GM19099 (cell line): ENCODE measurements around the gene RYR1.
A peak's percentile ranks its signal among the peaks of the same experiment; 100 is the strongest.

Source experiments
- POLR2A ChIP-seq: IDR thresholded peaks from 3 replicates; pipeline ENCODE4 v1.6.1; 2011; ENCODE audit warnings: low read depth; ENCODE audit not compliant: insufficient read length; ENCODE audit errors: extremely low read depth

The RYR1 gene

GRCh38 chr19:38597075-38597474, 163.6 kb downstream of the RYR1 start:
- no peak for TF ChIP-seq POLR2A

- TF ChIP-seq POLR2A: no peak
These were observed 166.2 kb downstream of the RYR1 start for GRCh38 chr19:38599722-38600121.

GRCh38 chr19:38606131-38606530, 172.6 kb downstream of the RYR1 start:
- TF ChIP-seq POLR2A: no peak

DNA sequence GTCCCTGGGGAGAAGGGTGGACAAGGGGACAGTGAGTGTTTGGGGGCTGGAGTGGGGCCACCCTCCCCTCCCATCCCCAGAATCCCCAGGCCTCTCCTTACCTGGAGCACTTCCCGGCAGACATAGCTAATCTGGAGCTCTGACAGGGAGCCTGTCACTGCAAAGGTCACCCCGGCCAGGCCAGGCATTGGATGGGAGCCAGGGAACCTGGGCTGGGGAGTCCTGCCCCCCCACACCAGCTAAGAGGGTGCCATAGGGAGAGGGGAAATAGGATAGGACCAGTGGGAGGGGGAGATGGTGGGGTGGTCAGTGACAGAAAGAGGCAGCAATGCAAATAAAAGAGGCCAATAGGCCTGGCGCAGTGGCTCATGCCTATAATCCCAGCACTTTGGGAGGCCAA, 180.8 kb downstream of the RYR1 start:
- no peak for TF ChIP-seq POLR2A

- TF ChIP-seq POLR2A: no peak
These were observed 181.6 kb downstream of the RYR1 start for GRCh38 chr19:38615007-38615581.

DNA sequence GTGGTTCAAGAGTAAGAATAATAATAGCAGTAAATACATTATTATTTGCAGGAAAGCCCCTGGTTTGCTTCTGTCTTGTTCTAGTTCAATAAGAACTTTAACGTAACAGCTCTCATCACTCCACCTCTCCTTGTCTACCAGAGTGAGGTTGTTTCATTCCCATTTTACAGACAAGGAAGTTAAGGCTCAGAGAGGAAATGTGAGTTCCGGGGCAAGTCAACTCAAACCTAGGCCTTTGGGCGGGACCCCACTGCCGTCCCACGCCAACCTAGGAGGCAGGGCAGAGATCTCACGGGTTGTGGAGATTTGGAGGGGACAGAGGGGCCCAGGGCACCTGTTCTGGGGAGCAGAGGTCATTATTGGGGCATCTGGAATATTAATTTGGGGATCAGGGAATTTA, 182.8 kb downstream of the RYR1 start:
- no peak for TF ChIP-seq POLR2A

DNA sequence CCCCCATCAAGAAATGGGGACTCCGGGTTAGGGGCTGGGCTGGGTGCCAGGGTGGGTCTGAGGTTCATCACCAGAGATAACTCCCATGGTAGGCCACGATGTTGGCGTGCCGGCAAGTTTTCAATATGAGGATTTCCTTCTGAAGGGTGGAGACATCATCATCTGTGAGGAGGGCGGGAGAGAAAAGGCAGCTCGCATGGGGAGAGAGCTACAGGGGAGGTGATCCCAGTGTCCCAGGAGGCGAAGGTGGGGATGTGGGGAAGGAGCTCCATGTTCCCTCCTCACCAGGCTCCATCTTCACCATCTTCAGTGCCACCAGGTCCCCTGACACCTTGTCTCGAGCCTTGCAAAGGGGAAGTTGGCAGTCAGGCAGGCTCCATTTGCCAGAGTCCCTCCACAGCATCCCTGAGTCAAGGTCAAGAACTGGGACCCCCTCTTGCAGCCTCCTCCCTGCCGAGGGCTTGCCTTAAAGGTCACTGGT, 183.8 kb downstream of the RYR1 start:
- no peak for TF ChIP-seq POLR2A

- TF ChIP-seq POLR2A: peak; percentile 72
These were observed 184.5 kb downstream of the RYR1 start, which contains the start of gene MAP4K1 for GRCh38 chr19:38617764-38618589. MAP4K1 (minus strand) TSS chr19:38617953; CDS start chr19:38617895, 58 bp downstream.

DNA sequence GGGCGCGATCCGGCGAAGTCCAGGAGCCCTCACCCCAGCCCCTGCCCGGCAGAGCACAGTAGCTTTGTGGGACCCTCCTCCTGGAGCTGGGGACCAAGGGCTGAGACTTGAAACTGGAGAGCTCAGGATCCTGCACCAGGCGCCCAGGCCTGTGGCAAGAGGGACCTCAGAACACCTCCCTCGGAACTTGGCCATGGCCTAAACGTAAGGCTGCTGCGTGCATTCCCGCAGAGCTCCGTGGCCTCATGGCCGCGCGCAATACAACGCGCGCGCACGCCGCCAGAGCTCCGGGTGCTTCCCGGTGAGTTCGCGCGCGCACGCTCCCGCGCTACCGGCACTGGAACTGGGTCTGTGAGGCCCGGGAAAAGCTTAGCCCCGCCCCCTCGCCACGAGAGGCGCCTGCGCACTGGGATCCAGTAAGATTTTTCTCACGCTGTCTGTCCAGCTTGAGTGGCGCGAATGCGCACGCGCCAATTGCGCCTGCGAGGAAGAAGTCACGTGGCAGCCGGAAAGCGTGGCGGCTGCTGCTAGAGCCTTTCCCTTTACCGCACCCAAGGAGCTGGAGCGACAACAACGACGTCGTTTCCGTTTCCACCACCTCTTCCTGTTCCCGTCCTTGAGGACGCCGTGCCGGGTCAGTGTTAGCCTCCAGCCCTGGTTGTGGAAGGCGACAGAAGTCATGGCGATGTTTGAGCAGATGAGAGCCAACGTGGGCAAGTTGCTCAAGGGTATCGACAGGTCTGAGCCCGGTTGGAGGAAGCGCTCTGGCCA, 185.3 kb downstream of the RYR1 start, which contains the start of gene EIF3K:
Gene EIF3K, plus strand, starts transcription at position 599 of the 771 bp plus-strand sequence. Its CDS starts 81 bp downstream, at position 680.
- peak; percentile 93 for TF ChIP-seq POLR2A

DNA sequence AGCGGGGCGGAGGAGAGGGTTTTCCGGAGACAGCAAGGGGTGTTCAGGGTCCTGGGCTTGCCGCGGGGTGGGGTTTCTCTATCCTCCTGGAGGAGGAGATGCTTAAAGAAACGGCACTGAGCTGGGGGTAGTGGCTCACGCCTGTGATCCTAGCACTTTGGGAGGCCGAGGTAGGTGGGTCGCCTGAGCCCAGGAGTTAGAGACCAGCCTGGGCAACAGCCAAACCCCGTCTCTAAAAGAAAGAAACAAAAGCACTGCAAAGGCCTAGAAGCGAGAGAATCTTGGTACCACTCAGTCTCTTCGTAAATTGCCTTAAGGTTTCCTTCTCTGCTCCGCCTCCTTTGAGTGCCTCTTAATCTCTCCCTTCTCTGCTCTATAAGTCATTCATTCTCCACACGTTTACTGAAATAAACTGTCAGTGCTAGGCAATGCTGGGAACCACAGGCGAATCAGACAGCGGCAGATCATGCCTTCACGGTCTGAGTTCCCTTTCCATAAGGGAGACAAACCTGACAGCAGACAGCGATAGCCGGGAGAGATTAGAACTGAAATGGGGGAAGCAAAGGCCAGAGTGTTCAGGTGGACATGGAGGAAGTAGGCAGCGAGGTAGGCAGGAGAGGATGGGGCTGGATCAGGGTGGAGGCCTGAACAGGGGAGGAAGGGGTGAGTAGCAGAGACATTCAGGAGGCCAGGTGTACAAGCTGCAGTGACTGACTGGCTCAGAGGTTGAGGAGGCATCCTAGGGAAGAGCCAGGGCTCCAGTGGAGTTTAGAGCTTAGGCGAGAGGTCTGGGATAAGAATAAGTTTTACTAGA, 186.1 kb downstream of the RYR1 start:
- TF ChIP-seq POLR2A: no peak

GRCh38 chr19:38624822-38625221, 191.3 kb downstream of the RYR1 start:
- TF ChIP-seq POLR2A: no peak

DNA sequence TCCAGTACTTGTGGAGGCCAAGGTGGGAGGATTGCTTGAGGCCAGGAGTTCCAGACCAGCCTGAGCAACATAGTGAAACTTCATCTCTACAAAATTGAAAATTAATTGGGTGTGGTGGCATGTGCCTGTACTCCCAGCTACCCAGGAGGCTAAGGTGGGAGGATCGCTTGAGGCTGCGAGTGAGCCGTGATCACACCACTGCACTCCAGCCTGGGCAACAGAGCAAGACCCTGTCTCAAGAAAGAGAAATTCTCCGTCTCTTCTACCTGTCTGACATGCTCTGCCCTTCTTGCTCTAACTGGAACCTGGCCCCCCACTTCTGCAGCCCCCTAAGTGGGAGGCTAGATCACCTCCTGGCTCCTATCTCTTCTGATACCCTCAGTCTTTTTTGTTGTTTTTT, 192.9 kb downstream of the RYR1 start:
- TF ChIP-seq POLR2A: no peak

DNA sequence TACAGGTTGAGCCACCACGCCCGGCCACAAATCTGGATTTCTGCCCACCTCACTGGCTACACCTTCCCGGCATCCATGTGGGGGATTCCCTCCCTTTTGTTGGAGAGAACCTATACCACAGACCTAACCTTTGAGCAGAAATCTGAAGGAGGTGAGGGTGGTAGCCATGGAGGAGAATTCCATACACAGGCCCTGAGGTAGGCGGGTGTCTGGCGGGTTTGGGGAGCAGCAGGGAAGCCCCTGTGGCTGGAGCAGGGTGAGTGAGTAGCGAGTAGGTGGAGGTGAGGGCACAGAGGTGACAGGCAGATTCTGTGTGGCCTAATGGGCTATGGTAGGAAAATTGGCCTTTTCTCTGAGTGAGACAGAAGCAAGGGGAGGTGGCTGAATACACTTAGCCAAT, 196.1 kb downstream of the RYR1 start:
- no peak for TF ChIP-seq POLR2A

DNA sequence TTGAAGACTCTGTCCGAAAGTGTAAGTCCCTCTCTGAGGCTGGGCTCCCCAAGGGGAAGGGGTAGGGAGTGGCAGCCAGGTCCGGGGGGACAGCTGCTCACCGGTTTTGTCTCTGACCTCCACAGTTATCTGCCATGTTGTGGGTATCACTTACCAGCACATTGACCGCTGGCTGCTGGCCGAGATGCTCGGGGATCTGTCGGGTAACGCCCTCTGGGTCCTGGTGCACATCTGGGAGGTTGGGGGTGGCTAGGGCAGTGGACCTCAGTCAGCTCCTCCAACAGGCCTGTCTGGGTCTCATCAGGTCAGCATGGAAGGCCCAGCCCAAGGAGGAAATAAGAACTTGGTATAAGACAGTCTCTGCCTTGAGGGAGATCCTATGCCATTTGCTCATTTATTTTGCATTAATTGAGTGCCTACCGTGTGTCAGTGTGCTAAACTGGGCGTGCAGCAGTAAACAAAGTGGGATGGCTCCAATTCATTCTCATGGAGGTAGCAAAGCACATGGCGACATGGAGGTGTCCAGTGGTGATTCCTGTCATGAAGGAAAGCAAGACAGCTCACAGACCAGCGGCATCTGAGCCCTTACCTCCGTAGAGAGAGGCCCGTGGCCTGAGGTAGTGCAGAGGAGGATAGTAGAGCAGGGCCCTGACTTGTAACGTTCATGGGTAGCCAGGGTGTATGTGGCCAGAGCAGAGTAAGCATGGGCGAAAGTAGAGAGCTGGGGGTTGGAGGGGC, 199.2 kb downstream of the RYR1 start:
- TF ChIP-seq POLR2A: no peak

DNA sequence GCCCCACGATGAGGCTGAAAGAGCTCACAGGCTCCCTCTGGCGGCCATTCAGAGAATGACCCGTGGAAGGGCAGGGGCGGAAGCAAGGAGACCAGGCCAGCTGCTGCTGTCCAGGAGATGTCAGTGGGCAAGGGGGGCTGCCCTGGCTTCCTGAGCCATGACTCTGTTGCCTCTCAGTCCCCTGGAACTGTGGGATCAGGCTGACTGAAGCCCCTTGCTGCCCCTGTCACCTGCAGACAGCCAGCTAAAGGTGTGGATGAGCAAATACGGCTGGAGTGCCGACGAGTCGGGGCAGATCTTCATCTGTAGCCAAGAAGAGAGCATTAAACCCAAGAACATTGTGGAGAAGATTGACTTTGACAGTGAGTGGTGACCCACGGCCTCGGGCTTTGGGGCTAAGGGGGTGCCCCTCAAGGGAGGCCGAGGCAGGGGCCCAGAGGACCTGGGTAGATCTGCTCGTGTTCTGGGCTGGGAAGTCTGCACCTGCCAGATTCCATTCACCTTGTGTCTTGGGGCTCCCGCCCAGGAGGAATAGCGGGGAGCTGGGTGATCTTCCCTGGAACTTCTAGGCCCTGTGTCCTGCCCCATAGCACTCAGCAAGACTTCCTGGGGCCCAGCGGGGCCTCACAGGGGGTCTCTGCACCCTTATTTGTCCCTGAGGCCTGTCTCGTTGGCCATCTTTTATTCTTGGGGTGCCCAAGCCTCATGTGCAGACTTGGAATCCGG, 201.4 kb downstream of the RYR1 start:
- no peak for TF ChIP-seq POLR2A
